ENCODE data around the gene ERI3. TPM values are rescaled to one million over a fixed set of nuclear protein-coding genes. Genes with fewer than 3 reads are reported as not detected.

The ERI3 gene
- total RNA-seq, 1 donor from 2014 or later = 39.3 TPM

GRCh38 chr1:44233593-44233992 lies 121.5 kb downstream of the ERI3 start:
- Histone ChIP-seq H3K4me1 (peaks cover 11% of the 10 kb centered on the region), H3K27ac (no peak overlapping the region), H3K9me3 (no peaks in the 10 kb centered on the region), H3K36me3 (no peaks in the 10 kb centered on the region), H3K4me3 (no peak overlapping the region), H3K27me3 (no peaks in the 10 kb centered on the region)
- intact Hi-C loops (cut with DNase I) = no loop called here
- no peak for TF ChIP-seq POLR2AphosphoS5 (IDR thresholded peaks at IDR 0.05; ENCODE audit: insufficient read depth in 1 of 2, low read depth in 1 of 2)
- TF ChIP-seq, protein P1, sequence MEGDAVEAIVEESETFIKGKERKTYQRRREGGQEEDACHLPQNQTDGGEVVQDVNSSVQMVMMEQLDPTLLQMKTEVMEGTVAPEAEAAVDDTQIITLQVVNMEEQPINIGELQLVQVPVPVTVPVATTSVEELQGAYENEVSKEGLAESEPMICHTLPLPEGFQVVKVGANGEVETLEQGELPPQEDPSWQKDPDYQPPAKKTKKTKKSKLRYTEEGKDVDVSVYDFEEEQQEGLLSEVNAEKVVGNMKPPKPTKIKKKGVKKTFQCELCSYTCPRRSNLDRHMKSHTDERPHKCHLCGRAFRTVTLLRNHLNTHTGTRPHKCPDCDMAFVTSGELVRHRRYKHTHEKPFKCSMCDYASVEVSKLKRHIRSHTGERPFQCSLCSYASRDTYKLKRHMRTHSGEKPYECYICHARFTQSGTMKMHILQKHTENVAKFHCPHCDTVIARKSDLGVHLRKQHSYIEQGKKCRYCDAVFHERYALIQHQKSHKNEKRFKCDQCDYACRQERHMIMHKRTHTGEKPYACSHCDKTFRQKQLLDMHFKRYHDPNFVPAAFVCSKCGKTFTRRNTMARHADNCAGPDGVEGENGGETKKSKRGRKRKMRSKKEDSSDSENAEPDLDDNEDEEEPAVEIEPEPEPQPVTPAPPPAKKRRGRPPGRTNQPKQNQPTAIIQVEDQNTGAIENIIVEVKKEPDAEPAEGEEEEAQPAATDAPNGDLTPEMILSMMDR (IDR thresholded peaks at IDR 0.05) = no peak
- TF ChIP-seq POLR2A (IDR thresholded peaks at IDR 0.05) = no peak
- DNase-seq (ENCODE audit: extremely low spot score in 2 of 2) = no peak

DNA sequence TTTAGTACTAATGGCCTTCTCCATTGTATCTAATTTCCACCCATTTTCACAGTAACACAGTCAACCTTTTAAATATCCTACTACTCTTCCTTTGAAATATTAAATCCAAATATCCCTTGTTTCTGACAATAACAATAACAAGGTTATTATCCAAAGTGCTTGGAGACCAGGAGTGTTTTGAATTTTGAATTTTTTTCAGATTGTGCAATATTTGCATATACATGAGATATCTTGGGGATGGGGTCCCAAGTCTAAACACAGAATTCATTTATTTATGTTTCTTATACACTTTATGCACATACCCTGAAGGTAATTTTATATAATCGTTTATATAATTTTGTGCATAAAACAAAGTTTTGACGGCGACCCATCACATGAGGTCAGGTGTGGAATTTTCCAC lies 124.3 kb downstream of the ERI3 start:
- no peak for DNase-seq (ENCODE audit: extremely low spot score in 2 of 2)
- intact Hi-C loops (cut with DNase I) = no loop called here
- TF ChIP-seq, protein P1 (IDR thresholded peaks at IDR 0.05) = no peak
- no peak for TF ChIP-seq POLR2A (IDR thresholded peaks at IDR 0.05)
- TF ChIP-seq POLR2AphosphoS5 (IDR thresholded peaks at IDR 0.05; ENCODE audit: insufficient read depth in 1 of 2, low read depth in 1 of 2) = no peak
- no peak overlapping the region for H3K4me3 ChIP-seq
- no peaks in the 10 kb centered on the region for H3K27me3 ChIP-seq
- no peaks in the 10 kb centered on the region for H3K9me3 ChIP-seq
- no peak overlapping the region for H3K27ac ChIP-seq
- peaks cover 6% of the 10 kb centered on the region for H3K4me1 ChIP-seq
- no peaks in the 10 kb centered on the region for H3K36me3 ChIP-seq

DNA sequence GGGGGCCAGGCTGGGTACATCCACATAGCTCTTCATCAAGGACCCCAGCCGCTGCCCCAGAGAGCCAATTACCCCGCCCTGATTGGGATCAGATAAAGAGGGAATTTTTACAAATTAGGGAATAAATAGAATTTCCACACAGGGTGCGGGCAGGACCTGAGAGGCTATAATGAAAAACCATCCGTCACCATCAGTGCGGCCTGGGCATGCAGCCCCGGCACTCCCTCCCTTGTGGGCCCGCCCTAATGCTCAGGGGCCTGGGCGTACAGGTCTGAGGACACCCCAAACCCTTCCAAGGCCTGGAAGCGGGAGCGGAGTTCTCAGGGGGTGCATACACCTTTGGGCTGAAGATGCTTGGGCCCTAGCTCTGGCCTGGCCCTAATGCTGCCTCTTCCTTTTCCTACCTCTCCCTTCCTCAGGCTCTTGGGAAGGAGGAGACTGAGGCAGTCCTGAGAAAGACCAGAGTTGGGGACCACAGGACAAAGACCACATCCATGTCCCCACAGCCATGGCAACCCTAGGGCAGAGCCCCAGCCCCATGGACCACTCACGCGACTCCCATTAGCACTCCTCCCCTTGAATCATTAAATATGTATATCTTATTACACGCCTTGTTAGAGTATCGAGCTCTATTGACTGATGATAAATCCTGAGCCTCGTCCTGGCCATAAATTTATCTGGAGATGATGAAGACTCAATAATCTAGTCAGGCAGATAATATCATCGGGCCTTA lies 125.5 kb downstream of the ERI3 start:
- Histone ChIP-seq H3K4me1 (peaks cover 6% of the 10 kb centered on the region), H3K27ac (no peak overlapping the region), H3K4me3 (no peak overlapping the region), H3K9me3 (no peaks in the 10 kb centered on the region), H3K36me3 (no peaks in the 10 kb centered on the region), H3K27me3 (no peaks in the 10 kb centered on the region)
- no peak for DNase-seq (ENCODE audit: extremely low spot score in 2 of 2)
- TF ChIP-seq POLR2AphosphoS5 (IDR thresholded peaks at IDR 0.05; ENCODE audit: insufficient read depth in 1 of 2, low read depth in 1 of 2) = no peak
- TF ChIP-seq, protein P1 (IDR thresholded peaks at IDR 0.05) = no peak
- no peak for TF ChIP-seq POLR2A (IDR thresholded peaks at IDR 0.05)
- intact Hi-C loops (cut with DNase I) = no loop called here

- no peaks in the 10 kb centered on the region for H3K9me3 ChIP-seq
- no peak overlapping the region for H3K27ac ChIP-seq
- H3K4me1 ChIP-seq = peaks cover 6% of the 10 kb centered on the region
- no peak for DNase-seq (ENCODE audit: extremely low spot score in 2 of 2)
- intact Hi-C loops (cut with DNase I) = no loop called here
- no peak overlapping the region for H3K4me3 ChIP-seq
- H3K36me3 ChIP-seq = no peaks in the 10 kb centered on the region
- TF ChIP-seq POLR2AphosphoS5 (IDR thresholded peaks at IDR 0.05; ENCODE audit: insufficient read depth in 1 of 2, low read depth in 1 of 2) = no peak
- TF ChIP-seq, protein P1 (IDR thresholded peaks at IDR 0.05) = no peak
- no peak for TF ChIP-seq POLR2A (IDR thresholded peaks at IDR 0.05)
- no peaks in the 10 kb centered on the region for H3K27me3 ChIP-seq
Observed at GRCh38 chr1:44228218-44228617, 126.8 kb downstream of the ERI3 start.

GRCh38 chr1:44227211-44227610 lies 127.8 kb downstream of the ERI3 start:
- DNase-seq (ENCODE audit: extremely low spot score in 2 of 2) = no peak
- Histone ChIP-seq H3K27ac (no peak overlapping the region), H3K27me3 (no peaks in the 10 kb centered on the region), H3K4me3 (no peak overlapping the region), H3K9me3 (no peaks in the 10 kb centered on the region), H3K4me1 (peaks cover 6% of the 10 kb centered on the region), H3K36me3 (no peaks in the 10 kb centered on the region)
- intact Hi-C loops (cut with DNase I) = no loop called here
- no peak for TF ChIP-seq POLR2A (IDR thresholded peaks at IDR 0.05)
- peak in 1 of 2 donors; percentile 39 for TF ChIP-seq POLR2AphosphoS5 (IDR thresholded peaks at IDR 0.05; ENCODE audit: insufficient read depth in 1 of 2, low read depth in 1 of 2)
- TF ChIP-seq, protein P1 (IDR thresholded peaks at IDR 0.05) = no peak

Data from vagina (tissue), 2 donors.